Measurements from ENCODE around the gene RAD54L.

- no peak for TF ChIP-seq CTCF (IDR thresholded peaks at IDR 0.05)
- no peak for TF ChIP-seq POLR2A (IDR thresholded peaks at IDR 0.05)
Observed at GRCh38 chr1:46220808-46221207, 26.8 kb upstream of the RAD54L start.
